Erythroblast (primary cell): ENCODE measurements around the gene BCL2.

Experiments
- GATA1 ChIP-seq: IDR thresholded peaks from 2 replicates; pipeline ENCODE4 v1.6.1; 2011; ENCODE audit warnings: low read depth, mild to moderate bottlenecking, control low read depth, low read length, moderate library complexity
- POLR2A ChIP-seq: IDR thresholded peaks from 2 replicates; pipeline ENCODE4 v1.6.1; 2011; ENCODE audit warnings: mild to moderate bottlenecking, low read length

DNA sequence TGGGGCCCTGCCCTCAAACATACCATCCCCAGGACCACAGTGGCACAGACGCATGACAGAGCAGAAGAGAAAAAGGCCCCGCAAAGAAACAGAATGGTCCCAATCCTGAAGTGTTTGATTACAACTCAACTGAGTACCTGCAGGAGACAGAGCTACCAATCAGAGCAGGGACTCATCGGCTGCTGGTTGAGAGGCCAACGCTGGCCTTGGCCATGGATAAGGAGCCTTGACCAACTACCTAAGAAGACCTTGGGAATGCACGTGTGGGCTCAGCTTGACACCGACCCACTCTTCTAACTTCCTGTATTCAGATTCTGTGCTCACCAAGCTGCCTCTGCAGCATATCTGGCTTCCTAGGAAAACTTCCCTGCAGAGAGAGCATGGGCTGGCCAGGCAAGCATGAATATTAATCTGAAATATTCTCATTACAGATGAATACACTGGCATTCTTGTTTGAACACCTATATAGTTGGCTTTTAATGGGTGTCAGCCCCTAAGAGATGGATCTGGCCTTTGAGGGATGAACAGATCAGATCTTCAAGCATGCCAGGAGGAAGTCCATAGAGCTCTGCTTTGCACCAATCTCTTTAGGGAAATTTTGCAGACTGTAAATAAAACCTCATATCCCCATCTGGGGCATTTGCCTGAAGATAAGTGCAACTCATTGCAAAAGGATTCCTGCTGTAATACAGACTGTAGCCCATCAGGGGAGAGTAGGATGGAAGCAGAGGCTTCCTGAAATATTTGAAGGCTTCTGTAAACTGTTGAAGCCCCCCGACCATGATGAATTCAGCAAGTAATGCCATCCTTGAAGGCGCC is 135.4 kb downstream of the BCL2 start:
- TF ChIP-seq POLR2A (no peak), GATA1 (no peak)
